Measurements from ENCODE around the gene SMIM10L2A. TPM values are rescaled to one million over a fixed set of nuclear protein-coding genes. Genes with fewer than 3 reads are reported as not detected.

The SMIM10L2A gene
- total and polyA plus RNA-seq, 2 donors (not counting 1 experiment from before 2014, with no cell fraction given): 0.02 to 0.66 TPM

GRCh38 chrX:135433531-135434257 is 11.9 kb downstream of the SMIM10L2A start:
- H3K36me3 ChIP-seq (ENCODE audit: control insufficient read depth, insufficient read depth, low read length): no peaks in the 10 kb centered on the region
- DNase-seq (ENCODE audit: low read depth in 2 of 2): no peak
- H3K27ac ChIP-seq (ENCODE audit: insufficient read depth, low read length): no peak overlapping the region
- H3K79me2 ChIP-seq (ENCODE audit: control insufficient read depth, insufficient read depth, low read length): no peaks in the 10 kb centered on the region
- no peaks in the 10 kb centered on the region for H3K4me1 ChIP-seq (ENCODE audit: control insufficient read depth, extremely low read depth, insufficient read depth, low read length)
- no peaks in the 10 kb centered on the region for H4K20me1 ChIP-seq (ENCODE audit: control insufficient read depth, extremely low read depth, insufficient read depth, low read length)
- H3K27me3 ChIP-seq (ENCODE audit: control insufficient read depth, insufficient read depth, low read length): no peaks in the 10 kb centered on the region
- no peaks in the 10 kb centered on the region for H3K9me3 ChIP-seq (ENCODE audit: control insufficient read depth, insufficient read depth, low read depth, low read length)
- TF ChIP-seq EZH2 (IDR thresholded peaks at IDR 0.05; ENCODE audit: low read length, missing control alignments) (no peak), CTCF (conservative IDR thresholded peaks at IDR 0.05 in 1 of 2, IDR thresholded peaks at IDR 0.05 in 1 of 2; ENCODE audit: low read depth in 1 of 2, low read length in 2 of 2) (no peak)
- H3K4me2 ChIP-seq (ENCODE audit: extremely low read depth, insufficient read depth, low read length): no peak overlapping the region
- H3K9ac ChIP-seq (ENCODE audit: insufficient read depth, low read length): no peak overlapping the region
- H3K4me3 ChIP-seq (replicated peaks in 1 of 4; ENCODE audit: control extremely low read depth in 1 of 4, insufficient read depth in 1 of 4, low read depth in 3 of 4, low read length in 4 of 4): no peak overlapping the region
- no peak overlapping the region for H2AFZ ChIP-seq (ENCODE audit: low read length)

- Histone ChIP-seq H3K27ac (ENCODE audit: insufficient read depth, low read length) (no peak overlapping the region), H4K20me1 (ENCODE audit: control insufficient read depth, extremely low read depth, insufficient read depth, low read length) (no peaks in the 10 kb centered on the region), H3K4me1 (ENCODE audit: control insufficient read depth, extremely low read depth, insufficient read depth, low read length) (no peaks in the 10 kb centered on the region), H3K79me2 (ENCODE audit: control insufficient read depth, insufficient read depth, low read length) (no peaks in the 10 kb centered on the region), H3K9ac (ENCODE audit: insufficient read depth, low read length) (no peak overlapping the region), H3K36me3 (ENCODE audit: control insufficient read depth, insufficient read depth, low read length) (no peaks in the 10 kb centered on the region), H3K4me2 (ENCODE audit: extremely low read depth, insufficient read depth, low read length) (no peak overlapping the region), H3K9me3 (ENCODE audit: control insufficient read depth, insufficient read depth, low read depth, low read length) (no peaks in the 10 kb centered on the region), H3K4me3 (replicated peaks in 1 of 4; ENCODE audit: control extremely low read depth in 1 of 4, insufficient read depth in 1 of 4, low read depth in 3 of 4, low read length in 4 of 4) (no peak overlapping the region), H2AFZ (ENCODE audit: low read length) (no peak overlapping the region), H3K27me3 (ENCODE audit: control insufficient read depth, insufficient read depth, low read length) (no peaks in the 10 kb centered on the region)
- no peak for DNase-seq (ENCODE audit: low read depth in 2 of 2)
- TF ChIP-seq EZH2 (IDR thresholded peaks at IDR 0.05; ENCODE audit: low read length, missing control alignments) (no peak), CTCF (conservative IDR thresholded peaks at IDR 0.05 in 1 of 2, IDR thresholded peaks at IDR 0.05 in 1 of 2; ENCODE audit: low read depth in 1 of 2, low read length in 2 of 2) (no peak)
These were observed 12.8 kb downstream of the SMIM10L2A start for GRCh38 chrX:135434258-135435138.

GRCh38 chrX:135435139-135435922 is 13.6 kb downstream of the SMIM10L2A start:
- H3K9ac ChIP-seq (ENCODE audit: insufficient read depth, low read length): no peak overlapping the region
- H3K36me3 ChIP-seq (ENCODE audit: control insufficient read depth, insufficient read depth, low read length): no peaks in the 10 kb centered on the region
- no peaks in the 10 kb centered on the region for H3K4me1 ChIP-seq (ENCODE audit: control insufficient read depth, extremely low read depth, insufficient read depth, low read length)
- no peaks in the 10 kb centered on the region for H3K79me2 ChIP-seq (ENCODE audit: control insufficient read depth, insufficient read depth, low read length)
- H3K27ac ChIP-seq (ENCODE audit: insufficient read depth, low read length): no peak overlapping the region
- H3K4me3 ChIP-seq (replicated peaks in 1 of 4; ENCODE audit: control extremely low read depth in 1 of 4, insufficient read depth in 1 of 4, low read depth in 3 of 4, low read length in 4 of 4): no peak overlapping the region
- no peaks in the 10 kb centered on the region for H3K9me3 ChIP-seq (ENCODE audit: control insufficient read depth, insufficient read depth, low read depth, low read length)
- no peaks in the 10 kb centered on the region for H3K27me3 ChIP-seq (ENCODE audit: control insufficient read depth, insufficient read depth, low read length)
- no peaks in the 10 kb centered on the region for H4K20me1 ChIP-seq (ENCODE audit: control insufficient read depth, extremely low read depth, insufficient read depth, low read length)
- no peak overlapping the region for H2AFZ ChIP-seq (ENCODE audit: low read length)
- H3K4me2 ChIP-seq (ENCODE audit: extremely low read depth, insufficient read depth, low read length): no peak overlapping the region
- TF ChIP-seq CTCF (conservative IDR thresholded peaks at IDR 0.05 in 1 of 2, IDR thresholded peaks at IDR 0.05 in 1 of 2; ENCODE audit: low read depth in 1 of 2, low read length in 2 of 2) (no peak), EZH2 (IDR thresholded peaks at IDR 0.05; ENCODE audit: low read length, missing control alignments) (no peak)
- no peak for DNase-seq (ENCODE audit: low read depth in 2 of 2)

All from fibroblast of lung (primary cell).